Sciatic nerve (tissue), 2 donors: Measurements from ENCODE around the gene ATG9A. TPM values are rescaled to one million over a fixed set of nuclear protein-coding genes. Genes with fewer than 3 reads are reported as not detected.

ENCODE experiments used
- ATAC-seq: fragments of 200-7000 bp; cut with Tn5 transposase; one replicate; pipeline ENCODE4 v1.9.1; 2020; ENCODE audit warnings: mild to moderate bottlenecking, moderate library complexity
- DNase-seq: peaks from one replicate; pipeline ENCODE4 v3.0.0-alpha.2; 2020; ENCODE audit warnings: low spot score
- intact Hi-C: fragments of 100-400 bp; cut with DNase I; formaldehyde crosslinking; loops from one replicate; pipeline ENCODE4 v1.14.2; 2022
- total RNA-seq: library from RNA; stranded (reverse); fragmentation: NEBNext Ultra II Directional; extraction: Animal tissue kit (Norgen Biotek cat#: 25700); gene quantifications from one replicate; pipeline ENCODE4 v1.2.1, GENCODE V29; 2021
- donor health status: DM: no; HTN: no; CAD: no.
- donor health status: DM: no; HTN: no; CAD: no.

ATG9A gene
- total RNA-seq, 1 donor from 2014 or later, result 39.9 TPM

GRCh38 chr2:219253753-219254589 lies 24.5 kb upstream of the ATG9A start, which contains the start of gene TUBA4A:
Gene TUBA4A (minus strand): TSS chr2:219253918. CDS start chr2:219253858, 60 bp downstream.
- DNase-seq, result peak; percentile 89
- intact Hi-C loops, result no loop called here
- peak; percentile 92 for ATAC-seq

- intact Hi-C loops, result no loop called here
- DNase-seq, result peak; percentile 63
- ATAC-seq, result peak; percentile 43
Measured at GRCh38 chr2:219252900-219253752, 23.7 kb upstream of the ATG9A start, which contains the start of gene TUBA4B. Gene TUBA4B (plus strand): TSS chr2:219253243. CDS start chr2:219253408, 165 bp downstream.

GRCh38 chr2:219252570-219252899 lies 23.1 kb upstream of the ATG9A start:
- DNase-seq, result no peak
- intact Hi-C loops, result no loop called here
- ATAC-seq, result no peak

- ATAC-seq (no peak), DNase-seq (no peak)
- intact Hi-C loops, result no loop called here
Measured at GRCh38 chr2:219252084-219252483, 22.6 kb upstream of the ATG9A start.

- DNase-seq (no peak), ATAC-seq (no peak)
- intact Hi-C loops, result no loop called here
Measured at GRCh38 chr2:219251656-219252055, 22.2 kb upstream of the ATG9A start.

GRCh38 chr2:219250049-219250781 lies 20.8 kb upstream of the ATG9A start:
- ATAC-seq (no peak), DNase-seq (no peak)
- intact Hi-C loops, result no loop called here

GRCh38 chr2:219249203-219249980 lies 20.0 kb upstream of the ATG9A start:
- intact Hi-C loops, result loop anchor here (10.0 kb wide), 1 partner anchor 1175 kb away; no protein-coding TSS in a partner anchor
- ATAC-seq (peak; percentile 10), DNase-seq (peak; percentile 80)

- DNase-seq, result no peak
- intact Hi-C loops, result loop anchor here (10.0 kb wide), 1 partner anchor 1174 kb away; no protein-coding TSS in a partner anchor
- ATAC-seq, result no peak
Measured at GRCh38 chr2:219248845-219249202, 19.4 kb upstream of the ATG9A start.

GRCh38 chr2:219247678-219248642 lies 18.5 kb upstream of the ATG9A start:
- intact Hi-C loops, result loop anchor here (10.0 kb wide), 1 partner anchor 1173 kb away; no protein-coding TSS in a partner anchor
- DNase-seq, result no peak
- no peak for ATAC-seq

GRCh38 chr2:219246559-219246958 lies 17.1 kb upstream of the ATG9A start:
- DNase-seq, result no peak
- no peak for ATAC-seq
- intact Hi-C loops, result loop anchor here (10.0 kb wide), 1 partner anchor 1172 kb away; no protein-coding TSS in a partner anchor

GRCh38 chr2:219245899-219246230 lies 16.4 kb upstream of the ATG9A start:
- intact Hi-C loops, result loop anchor here (1.0 to 10.0 kb wide), 2 partner anchors 21 to 1171 kb away; no protein-coding TSS in a partner anchor
- no peak for DNase-seq
- no peak for ATAC-seq

GRCh38 chr2:219245148-219245898 lies 15.9 kb upstream of the ATG9A start, which contains the start of the genes GLB1L and STK16:
Gene GLB1L (minus strand): TSS chr2:219245444. CDS start chr2:219243573, 1,871 bp downstream.
Gene STK16 (plus strand): TSS chr2:219245479. CDS start chr2:219246000, 521 bp downstream.
- ATAC-seq (peak; percentile 97), DNase-seq (peak; percentile 98)
- intact Hi-C loops, result loop anchor here (1.0 to 10.0 kb wide), 2 partner anchors 22 to 1171 kb away; no protein-coding TSS in a partner anchor

GRCh38 chr2:219244789-219245147 lies 15.3 kb upstream of the ATG9A start:
- DNase-seq (no peak), ATAC-seq (no peak)
- intact Hi-C loops, result loop anchor here (1.0 to 10.0 kb wide), 2 partner anchors 23 to 1170 kb away; no protein-coding TSS in a partner anchor

- no peak for DNase-seq
- intact Hi-C loops, result loop anchor here (10.0 kb wide), 1 partner anchor 1169 kb away; no protein-coding TSS in a partner anchor
- no peak for ATAC-seq
Measured at GRCh38 chr2:219243291-219243761, 13.9 kb upstream of the ATG9A start.

- ATAC-seq (no peak), DNase-seq (no peak)
- intact Hi-C loops, result no loop called here
Measured at GRCh38 chr2:219234331-219234730, 4.9 kb upstream of the ATG9A start.

- ATAC-seq (peak; percentile 9), DNase-seq (no peak)
- intact Hi-C loops, result no loop called here
Measured at GRCh38 chr2:219230059-219230540, 664 bp upstream of the ATG9A start.
